Fibroblast of peridontal ligament (primary cell): ENCODE results near the gene AMZ1.
"Not testable (repeated sequence)": the region's sequence is repeated elsewhere in the genome, so short reads cannot be mapped to it uniquely, and the experiment has no call there.

Experiments used
- DNase-seq: peaks from one replicate; pipeline ENCODE4 v3.0.0-alpha.2; 2010; ENCODE audit errors: extremely low read depth

AMZ1 gene

DNA sequence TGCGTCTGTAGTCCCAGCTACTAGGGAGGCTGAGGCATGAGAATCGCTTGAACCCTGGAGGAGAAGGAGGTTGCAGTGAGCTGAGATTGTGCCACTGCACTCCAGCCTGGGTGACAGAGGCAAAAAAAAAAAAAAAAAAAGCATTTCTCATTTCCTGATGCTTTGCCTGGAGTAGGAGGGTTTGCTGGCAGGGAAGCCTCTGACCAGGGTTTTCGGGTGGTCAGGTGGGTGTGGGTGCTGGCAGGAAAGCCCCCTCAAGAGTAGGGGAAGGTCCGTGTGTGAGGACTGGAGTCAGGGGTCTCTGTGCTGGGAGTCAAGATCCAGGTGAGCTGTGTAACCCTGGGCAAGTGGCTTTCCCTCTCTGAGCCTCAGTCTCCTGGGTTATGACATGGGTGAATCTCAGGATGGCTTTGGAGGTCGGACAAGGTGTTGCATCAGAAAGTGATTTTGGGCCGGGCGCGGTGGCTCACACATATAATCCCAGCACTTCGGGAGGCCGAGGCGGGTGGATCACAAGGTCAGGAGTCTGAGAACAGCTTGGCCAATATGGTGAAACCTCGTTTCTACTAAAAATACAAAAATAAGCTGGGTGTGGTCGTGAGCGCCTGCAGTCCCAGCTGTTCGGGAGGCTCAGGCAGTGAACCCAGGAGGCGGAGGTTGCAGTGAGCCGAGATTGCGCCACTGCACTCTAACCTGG lies 3.2 kb downstream of the AMZ1 start:
- no peak for DNase-seq

DNA sequence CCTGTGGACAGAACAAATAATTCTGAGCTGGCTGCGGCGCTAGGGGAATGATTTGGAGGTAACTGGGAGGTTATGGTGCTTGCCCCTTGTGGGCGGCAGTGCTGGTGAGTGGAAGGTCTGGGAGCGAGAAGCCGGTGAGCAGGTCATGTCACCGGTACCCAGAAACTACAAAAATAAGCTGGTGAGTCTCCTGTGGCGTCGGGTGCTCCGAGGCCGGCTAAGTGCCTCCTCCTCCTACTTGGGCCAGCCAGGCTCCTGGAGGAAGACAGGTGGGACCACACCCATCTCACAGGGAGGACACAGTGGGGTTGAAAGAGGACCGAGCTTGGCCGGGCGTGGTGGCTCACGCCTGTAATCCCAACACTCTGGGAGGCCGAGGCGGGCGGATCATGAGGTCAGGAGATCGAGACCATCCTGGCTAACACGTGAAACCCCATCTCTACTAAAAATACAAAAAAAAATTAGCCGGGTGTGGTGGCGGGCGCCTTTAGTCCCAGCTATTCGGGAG lies 4.0 kb downstream of the AMZ1 start:
- not testable (repeated sequence) for DNase-seq

DNA sequence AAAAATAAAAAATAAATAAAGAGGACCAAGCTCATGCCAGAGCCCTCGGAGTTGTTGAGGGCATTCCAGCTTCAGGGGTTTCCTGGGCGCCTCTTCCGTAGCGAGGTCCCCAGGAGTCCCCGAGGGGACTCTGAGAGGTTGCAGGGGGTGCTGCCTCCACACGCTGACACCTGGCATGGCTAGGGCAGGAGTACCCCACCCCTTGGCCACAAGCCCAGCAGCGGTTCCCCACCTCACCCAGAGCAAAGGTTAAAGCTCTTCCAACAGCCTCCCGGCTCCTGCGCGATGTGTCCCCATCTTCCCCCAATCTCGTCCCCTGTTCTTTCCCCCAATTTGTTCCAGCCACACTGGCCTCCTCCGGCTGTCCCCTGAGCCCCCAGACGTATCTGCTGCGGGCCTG lies 4.5 kb downstream of the AMZ1 start:
- no peak for DNase-seq

- not testable (repeated sequence) for DNase-seq
Observed at GRCh38 chr7:2693420-2694121, 5.6 kb downstream of the AMZ1 start.

- DNase-seq = not testable (repeated sequence)
Observed at GRCh38 chr7:2694122-2694436, 6.1 kb downstream of the AMZ1 start.

- no peak for DNase-seq
Observed at GRCh38 chr7:2698581-2699288, 10.7 kb downstream of the AMZ1 start.

DNA sequence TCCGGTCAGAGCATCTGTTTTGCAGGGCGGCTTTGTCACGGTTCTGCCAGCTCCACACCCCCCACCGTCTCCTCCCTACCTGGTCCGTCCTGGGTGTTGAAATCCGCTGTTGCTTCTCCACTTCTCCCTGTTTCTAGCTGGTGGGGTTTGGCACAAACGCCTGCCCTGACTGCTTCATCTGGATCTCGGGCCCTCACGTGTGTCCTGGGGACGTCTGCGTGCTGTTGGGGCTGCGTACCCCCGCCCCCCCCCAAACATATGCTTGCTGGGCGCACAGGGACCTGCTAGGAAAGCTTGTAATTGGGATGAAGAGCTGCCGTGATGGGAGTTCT lies 11.3 kb downstream of the AMZ1 start:
- DNase-seq = no peak

DNA sequence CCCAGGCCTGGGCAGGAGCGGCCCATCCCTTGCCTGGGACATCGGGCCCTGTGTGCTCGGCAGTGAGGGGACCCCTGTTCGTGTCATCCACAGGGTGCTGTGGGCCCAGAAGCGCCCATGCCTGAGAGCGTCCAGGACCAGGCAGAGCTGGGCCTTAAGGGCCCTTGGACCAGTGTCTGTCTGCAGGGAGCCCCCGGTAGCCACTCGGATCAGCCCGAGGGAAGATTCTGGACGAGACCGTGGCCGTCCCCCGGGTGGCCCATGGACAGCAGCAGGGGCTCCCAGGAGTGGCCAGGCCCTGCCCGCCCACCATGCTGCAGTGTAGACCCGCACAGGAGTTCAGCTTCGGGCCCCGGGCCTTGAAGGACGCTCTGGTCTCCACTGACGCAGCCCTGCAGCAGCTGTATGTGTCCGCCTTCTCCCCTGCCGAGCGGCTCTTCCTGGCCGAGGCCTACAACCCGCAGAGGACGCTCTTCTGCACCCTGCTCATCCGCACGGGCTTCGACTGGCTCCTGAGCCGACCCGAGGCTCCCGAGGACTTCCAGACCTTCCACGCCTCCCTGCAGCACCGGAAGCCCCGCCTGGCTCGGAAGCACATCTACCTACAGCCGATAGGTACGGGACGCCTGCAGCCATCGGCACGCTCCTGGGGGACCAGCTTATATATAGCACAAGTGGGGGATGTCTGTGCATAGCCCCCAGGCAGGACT lies 12.3 kb downstream of the AMZ1 start:
- DNase-seq = no peak

- no peak for DNase-seq
Observed at GRCh38 chr7:2701424-2701823, 13.4 kb downstream of the AMZ1 start.

- DNase-seq = peak; percentile 44
Observed at GRCh38 chr7:2701832-2702593, 14.0 kb downstream of the AMZ1 start.

- DNase-seq = no peak
Observed at GRCh38 chr7:2702594-2702957, 14.6 kb downstream of the AMZ1 start.

DNA sequence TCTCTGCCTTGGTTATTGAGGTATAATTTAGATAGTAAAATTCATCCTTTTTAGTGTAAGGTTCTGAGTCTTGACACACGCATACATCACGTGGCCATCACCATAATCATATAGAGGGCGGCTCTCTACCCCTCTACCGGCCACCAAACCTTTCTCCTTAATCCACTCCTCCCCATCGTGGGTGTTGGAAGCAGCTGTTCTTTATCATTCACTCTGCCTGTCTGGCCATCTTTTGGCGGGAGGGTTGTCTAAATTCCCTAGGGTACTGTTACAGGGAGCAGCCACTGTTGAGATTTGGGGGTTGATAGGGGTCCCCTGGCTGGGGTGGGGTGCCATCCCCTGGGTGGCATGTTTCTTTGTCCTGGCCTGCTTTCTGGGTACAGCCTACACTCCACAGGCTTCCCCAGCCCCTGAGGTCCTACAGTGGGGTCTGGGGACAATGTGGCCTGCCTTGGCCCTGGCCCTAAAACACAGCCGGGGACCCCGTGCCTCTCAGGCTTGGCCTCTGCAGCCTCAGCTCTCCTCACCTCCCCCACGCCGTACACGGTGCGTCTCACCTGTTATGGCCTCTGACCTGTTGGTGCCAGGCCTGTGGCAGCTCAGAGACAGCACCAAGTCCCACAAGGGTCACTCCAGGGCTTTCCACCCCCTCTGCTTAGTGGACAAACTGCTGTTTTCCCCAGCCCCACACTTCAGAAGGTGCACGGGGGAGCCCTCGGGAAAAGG lies 17.5 kb downstream of the AMZ1 start:
- no peak for DNase-seq

DNA sequence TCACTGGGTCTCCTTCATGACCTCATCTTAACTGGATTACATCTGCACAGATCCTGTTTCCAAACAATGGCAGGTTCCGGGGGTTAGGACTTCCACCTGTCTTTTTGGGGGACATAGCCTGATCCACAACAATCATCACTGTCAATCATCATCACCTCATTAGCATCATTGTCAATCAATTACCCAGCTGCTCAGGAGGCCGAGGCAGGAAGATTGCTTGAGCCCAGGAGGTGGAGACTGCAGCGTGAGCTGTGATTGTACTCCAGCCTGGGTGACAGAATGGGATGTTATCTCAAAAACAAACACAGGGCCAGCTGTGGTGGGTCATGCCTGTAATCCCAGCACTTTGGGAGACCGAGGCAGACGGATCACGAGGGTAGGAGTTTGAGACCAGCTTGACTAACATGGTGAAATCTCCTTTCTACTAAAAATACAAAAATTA lies 18.7 kb downstream of the AMZ1 start:
- DNase-seq = no peak

DNA sequence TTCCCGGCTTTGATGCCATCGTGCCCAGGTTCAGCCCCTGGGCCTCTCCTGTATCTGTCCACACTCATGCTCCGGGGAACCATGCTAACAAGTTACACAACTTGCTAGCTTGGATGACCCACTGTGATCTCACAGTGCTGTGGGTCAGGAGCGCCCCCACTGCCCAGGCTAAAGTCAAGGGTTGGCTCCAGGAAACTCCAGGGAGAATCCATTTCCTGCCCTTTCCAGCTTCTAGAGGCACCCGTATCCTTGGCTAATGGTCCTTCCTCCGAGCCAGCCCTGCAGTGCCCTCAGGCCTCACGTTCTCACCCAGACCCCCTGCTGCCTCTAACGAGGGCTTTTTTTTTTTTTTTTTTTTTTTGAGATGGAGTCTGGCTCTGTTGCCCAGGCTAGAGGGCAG lies 19.5 kb downstream of the AMZ1 start:
- DNase-seq = no peak

- no peak for DNase-seq
Observed at GRCh38 chr7:2708041-2708440, 20.0 kb downstream of the AMZ1 start.

DNA sequence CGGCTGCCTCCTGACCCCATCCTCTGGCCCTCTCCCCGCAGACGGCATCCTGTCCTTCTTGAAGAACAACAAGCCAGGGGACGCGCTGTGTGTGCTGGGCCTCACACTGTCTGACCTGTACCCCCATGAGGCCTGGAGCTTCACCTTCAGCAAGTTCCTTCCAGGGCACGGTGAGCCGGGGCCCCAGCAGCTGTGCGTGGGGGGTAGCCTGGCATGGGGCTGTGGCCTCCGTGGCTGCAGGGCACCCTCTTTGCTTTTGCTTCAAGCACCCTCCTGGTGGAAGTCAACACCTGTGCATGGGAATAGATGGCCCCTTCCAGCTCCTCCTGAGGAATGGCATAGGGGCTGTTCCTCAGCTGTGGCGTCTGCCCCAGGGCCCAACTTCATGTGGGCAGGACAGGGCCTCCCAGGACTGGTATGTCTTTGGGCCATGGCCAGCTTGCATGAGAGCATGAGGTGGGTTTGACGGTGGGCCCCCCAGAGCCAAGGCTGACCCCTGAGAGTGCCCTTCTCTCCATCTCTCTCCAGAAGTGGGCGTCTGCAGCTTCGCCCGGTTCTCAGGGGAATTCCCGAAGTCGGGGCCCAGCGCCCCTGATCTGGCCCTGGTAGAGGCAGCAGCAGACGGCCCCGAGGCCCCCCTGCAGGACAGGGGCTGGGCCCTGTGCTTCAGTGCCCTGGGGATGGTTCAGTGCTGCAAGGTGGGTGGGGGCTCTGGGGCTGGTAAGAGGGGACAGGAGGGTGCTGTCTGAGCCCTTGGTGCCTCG lies 20.7 kb downstream of the AMZ1 start:
- DNase-seq = no peak

GRCh38 chr7:2709553-2710285 lies 21.7 kb downstream of the AMZ1 start:
- peak; percentile 22 for DNase-seq

DNA sequence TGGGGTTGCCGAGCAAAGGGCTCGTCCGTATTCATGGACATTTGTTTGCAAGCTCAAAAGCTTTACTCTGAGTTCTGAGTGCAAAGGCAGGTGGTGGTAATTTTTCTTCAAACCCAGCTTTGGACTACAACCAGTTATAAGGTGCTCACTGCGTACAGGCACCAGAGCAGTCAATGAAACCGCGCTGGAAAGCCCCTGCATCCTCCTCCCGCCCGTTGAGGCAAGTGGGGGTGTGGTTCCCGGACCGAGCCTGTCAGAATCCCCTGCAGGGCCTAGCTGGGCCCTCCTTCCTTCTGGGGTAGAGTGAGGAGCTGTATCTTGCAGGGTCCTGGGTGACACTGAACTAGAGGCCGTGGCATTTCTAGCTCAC lies 22.3 kb downstream of the AMZ1 start:
- no peak for DNase-seq

DNA sequence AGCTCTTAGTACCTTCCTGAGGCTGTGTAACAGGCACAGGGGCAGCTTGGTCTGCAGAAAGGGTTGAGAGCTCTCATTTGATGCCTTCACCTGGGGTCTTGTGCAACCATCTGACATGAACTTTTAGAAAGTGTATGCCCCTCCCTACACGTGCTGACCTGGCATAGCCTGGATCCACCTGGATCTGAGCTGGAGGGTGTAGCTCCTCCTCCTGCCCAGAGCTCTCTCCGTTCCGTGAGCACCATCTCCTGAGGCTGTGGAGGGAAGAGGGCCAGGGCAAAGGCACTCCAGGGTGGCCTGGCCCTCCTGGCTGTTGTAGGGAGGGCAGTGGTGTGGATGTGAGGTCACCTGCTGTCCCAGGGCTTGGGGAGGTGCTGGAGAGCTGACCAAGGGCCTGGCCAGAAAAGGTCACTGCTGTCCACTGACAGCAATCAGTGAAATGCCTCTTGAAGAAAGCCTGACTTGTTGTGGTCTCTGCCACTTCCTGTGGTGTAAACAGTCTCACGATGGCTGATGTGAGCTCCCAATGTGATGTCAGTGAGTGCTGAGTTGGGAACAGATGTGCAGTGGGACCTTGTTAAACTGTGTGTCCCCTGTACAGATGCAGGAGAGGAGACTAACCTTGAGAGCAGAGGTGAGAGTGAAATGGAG lies 23.0 kb downstream of the AMZ1 start:
- DNase-seq = no peak
